ENCODE measurements around the gene OSBPL9. TPM values are rescaled to one million over a fixed set of nuclear protein-coding genes. Genes with fewer than 3 reads are reported as not detected.

Gene OSBPL9
- total and polyA plus RNA-seq, 10 of the 15 experiments (the other 5 are each of a cell fraction or from before 2014, with no cell fraction given) = 25.9 to 156 (median 108) TPM

DNA sequence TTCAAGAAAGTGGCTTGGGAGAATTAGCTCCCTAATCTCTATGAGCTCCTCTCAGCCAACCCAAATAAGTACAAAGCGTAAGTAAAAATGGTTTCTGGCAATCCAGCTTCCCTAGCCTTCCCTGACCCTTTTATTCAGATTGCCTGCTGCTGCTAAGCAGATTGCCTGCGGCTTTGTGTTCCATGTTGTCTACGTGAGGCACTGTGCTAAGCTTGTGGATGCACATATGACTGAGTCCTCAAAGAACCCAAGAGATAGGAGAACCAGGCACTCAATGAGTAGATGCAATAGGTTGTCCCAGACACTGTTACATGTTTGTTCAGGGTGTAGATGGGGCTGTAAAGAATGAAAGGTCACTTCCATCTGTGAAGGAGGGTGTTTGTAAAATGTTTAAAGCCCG is 6.3 kb upstream of the OSBPL9 start:
- RAD21 ChIA-PET (ENCODE audit: unreplicated experiment) = no interaction called here
- in situ Hi-C loops (cut with MboI) = no loop called here
- Histone ChIP-seq H3K4me2 (ENCODE audit: control insufficient read depth, insufficient read depth) (no peak overlapping the region), H3K4me1 (ENCODE audit: control insufficient read depth, insufficient read depth, low read length) (no peaks in the 10 kb centered on the region), H3K27me3 (replicated peaks in 1 of 2; ENCODE audit: control insufficient read depth in 2 of 2, insufficient read depth in 2 of 2, low read length in 1 of 2) (no peaks in the 10 kb centered on the region), H3K9me3 (replicated peaks; ENCODE audit: control insufficient read depth, insufficient read depth, low read length) (no peaks in the 10 kb centered on the region), H2AFZ (ENCODE audit: control insufficient read depth, low read depth, low read length) (no peak overlapping the region), H3K36me3 (ENCODE audit: control insufficient read depth in 2 of 2, insufficient read depth in 2 of 2, low read length in 1 of 2) (no peaks in the 10 kb centered on the region), H3K27ac (ENCODE audit: control insufficient read depth, insufficient read depth) (no peak overlapping the region), H3K79me2 (ENCODE audit: control insufficient read depth, insufficient read depth, low read length) (no peaks in the 10 kb centered on the region), H3K9ac (ENCODE audit: control insufficient read depth, insufficient read depth, low read length) (no peak overlapping the region), H4K20me1 (ENCODE audit: control insufficient read depth, insufficient read depth) (no peaks in the 10 kb centered on the region), H3K4me3 (no peak overlapping the region)
- POLR2A ChIA-PET = no interaction called here
- DNase-seq (ENCODE audit: low read depth, low spot score) (no peak), ATAC-seq (no peak), FAIRE-seq (no peak)
- intact Hi-C loops (cut with micrococcal nuclease; ENCODE audit: unreplicated experiment) = no loop called here
- WGBS (ENCODE audit: insufficient coverage, insufficient replicate concordance, low lambda C conversion rate, missing lambda C conversion rate) = 58% methylated on average over 4 of the region's 4 CpGs
- SMC1A ChIA-PET (ENCODE audit: uncharacterized antibody, unreplicated experiment) = interaction anchor here (0.7 to 2.2 kb wide), 4 partner anchors 9 to 158 kb away, joined by 3 to 6 read pairs (median 4); no protein-coding TSS in a partner anchor
- TF ChIP-seq RCOR1 (conservative IDR thresholded peaks at IDR 0.05; ENCODE audit: low read depth, low read length) = no peak
- CTCF ChIA-PET = interaction anchor here (1.2 to 2.6 kb wide), 4 partner anchors 10 to 158 kb away, joined by 3 to 6 read pairs (median 5); no protein-coding TSS in a partner anchor
- no TSS peak for BruUV-seq (replicated peaks)

DNA sequence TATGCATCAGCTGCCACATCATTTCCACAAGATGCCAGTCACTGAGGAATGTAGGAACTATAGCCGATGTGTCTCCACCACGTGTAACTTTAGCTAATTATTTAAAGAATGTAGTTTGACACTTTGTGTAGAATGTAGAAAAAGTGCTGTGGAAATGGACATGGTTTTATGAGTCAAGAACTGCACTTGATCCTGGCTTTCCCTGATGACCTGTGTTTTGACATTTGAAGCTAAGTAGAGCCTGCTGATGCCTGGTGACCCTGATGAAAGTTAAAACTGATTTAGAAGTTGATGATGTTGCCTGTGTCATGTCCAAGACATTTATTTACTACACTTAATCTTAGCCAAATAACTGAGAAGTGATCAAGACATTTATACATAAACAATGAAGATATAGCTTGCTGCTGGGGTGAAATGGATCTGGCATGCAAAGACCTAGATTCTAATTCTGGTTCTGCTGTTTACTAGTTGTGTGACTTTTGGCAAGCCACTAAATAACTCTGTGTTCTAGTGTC is 4.4 kb upstream of the OSBPL9 start:
- intact Hi-C loops (cut with micrococcal nuclease; ENCODE audit: unreplicated experiment) = no loop called here
- H3K79me2 ChIP-seq (ENCODE audit: control insufficient read depth, insufficient read depth, low read length) = peaks cover 4% of the 10 kb centered on the region; the same call in 1 of the 2 replicates
- no peaks in the 10 kb centered on the region for H3K4me1 ChIP-seq (ENCODE audit: control insufficient read depth, insufficient read depth, low read length)
- CTCF ChIA-PET = interaction anchor here (2.6 kb wide), 1 partner anchor 77 kb away, joined by 6 read pairs; no protein-coding TSS in a partner anchor
- no TSS peak for BruUV-seq (replicated peaks)
- in situ Hi-C loops (cut with MboI) = no loop called here
- FAIRE-seq (no peak), ATAC-seq (no peak), DNase-seq (ENCODE audit: low read depth, low spot score) (no peak)
- no peak overlapping the region for H3K9ac ChIP-seq (ENCODE audit: control insufficient read depth, insufficient read depth, low read length)
- WGBS (ENCODE audit: insufficient coverage, insufficient replicate concordance, low lambda C conversion rate, missing lambda C conversion rate) = 36% methylated on average over 2 of the region's 2 CpGs
- H3K27ac ChIP-seq (ENCODE audit: control insufficient read depth, insufficient read depth) = no peak overlapping the region
- POLR2A ChIA-PET = no interaction called here
- RAD21 ChIA-PET (ENCODE audit: unreplicated experiment) = interaction anchor here (0.7 kb wide), 1 partner anchor 157 kb away, joined by 3 read pairs; no protein-coding TSS in a partner anchor
- H3K9me3 ChIP-seq (replicated peaks; ENCODE audit: control insufficient read depth, insufficient read depth, low read length) = no peaks in the 10 kb centered on the region
- H3K4me3 ChIP-seq = no peak overlapping the region
- H3K27me3 ChIP-seq (replicated peaks in 1 of 2; ENCODE audit: control insufficient read depth in 2 of 2, insufficient read depth in 2 of 2, low read length in 1 of 2) = no peaks in the 10 kb centered on the region
- H4K20me1 ChIP-seq (ENCODE audit: control insufficient read depth, insufficient read depth) = no peaks in the 10 kb centered on the region
- no peak overlapping the region for H3K4me2 ChIP-seq (ENCODE audit: control insufficient read depth, insufficient read depth)
- H3K36me3 ChIP-seq (ENCODE audit: control insufficient read depth in 2 of 2, insufficient read depth in 2 of 2, low read length in 1 of 2) = no peaks in the 10 kb centered on the region
- no peak overlapping the region for H2AFZ ChIP-seq (ENCODE audit: control insufficient read depth, low read depth, low read length)
- SMC1A ChIA-PET (ENCODE audit: uncharacterized antibody, unreplicated experiment) = interaction anchor here (1.2 to 1.6 kb wide), 3 partner anchors 9 to 157 kb away, joined by 3 to 6 read pairs (median 3); no protein-coding TSS in a partner anchor
- TF ChIP-seq CBX5 (IDR thresholded peaks at IDR 0.05; ENCODE audit: low read depth) (no peak), WRNIP1 (IDR thresholded peaks at IDR 0.05; ENCODE audit: borderline replicate concordance, low read depth, low read length) (no peak), SMC3 (IDR thresholded peaks at IDR 0.05; ENCODE audit: borderline replicate concordance, low read length) (no peak), SREBF1 (IDR thresholded peaks at IDR 0.05; ENCODE audit: low read length) (no peak), SPI1 (IDR thresholded peaks at IDR 0.05; ENCODE audit: borderline replicate concordance, insufficient read depth, low read depth, low read length) (no peak), SREBF2 (IDR thresholded peaks at IDR 0.05; ENCODE audit: low read length) (no peak), POU2F2 (IDR thresholded peaks at IDR 0.05; ENCODE audit: borderline replicate concordance, low read depth, low read length) (no peak), POLR2AphosphoS5 (IDR thresholded peaks at IDR 0.05; ENCODE audit: low read length) (no peak), NR2C2 (IDR thresholded peaks at IDR 0.05; ENCODE audit: borderline replicate concordance, control insufficient read depth, insufficient read length, low read depth) (no peak), ESRRA (IDR thresholded peaks at IDR 0.05; ENCODE audit: low read length) (no peak), EED (IDR thresholded peaks at IDR 0.05; ENCODE audit: low read depth) (no peak)
- TF ChIP-seq, protein P1, sequence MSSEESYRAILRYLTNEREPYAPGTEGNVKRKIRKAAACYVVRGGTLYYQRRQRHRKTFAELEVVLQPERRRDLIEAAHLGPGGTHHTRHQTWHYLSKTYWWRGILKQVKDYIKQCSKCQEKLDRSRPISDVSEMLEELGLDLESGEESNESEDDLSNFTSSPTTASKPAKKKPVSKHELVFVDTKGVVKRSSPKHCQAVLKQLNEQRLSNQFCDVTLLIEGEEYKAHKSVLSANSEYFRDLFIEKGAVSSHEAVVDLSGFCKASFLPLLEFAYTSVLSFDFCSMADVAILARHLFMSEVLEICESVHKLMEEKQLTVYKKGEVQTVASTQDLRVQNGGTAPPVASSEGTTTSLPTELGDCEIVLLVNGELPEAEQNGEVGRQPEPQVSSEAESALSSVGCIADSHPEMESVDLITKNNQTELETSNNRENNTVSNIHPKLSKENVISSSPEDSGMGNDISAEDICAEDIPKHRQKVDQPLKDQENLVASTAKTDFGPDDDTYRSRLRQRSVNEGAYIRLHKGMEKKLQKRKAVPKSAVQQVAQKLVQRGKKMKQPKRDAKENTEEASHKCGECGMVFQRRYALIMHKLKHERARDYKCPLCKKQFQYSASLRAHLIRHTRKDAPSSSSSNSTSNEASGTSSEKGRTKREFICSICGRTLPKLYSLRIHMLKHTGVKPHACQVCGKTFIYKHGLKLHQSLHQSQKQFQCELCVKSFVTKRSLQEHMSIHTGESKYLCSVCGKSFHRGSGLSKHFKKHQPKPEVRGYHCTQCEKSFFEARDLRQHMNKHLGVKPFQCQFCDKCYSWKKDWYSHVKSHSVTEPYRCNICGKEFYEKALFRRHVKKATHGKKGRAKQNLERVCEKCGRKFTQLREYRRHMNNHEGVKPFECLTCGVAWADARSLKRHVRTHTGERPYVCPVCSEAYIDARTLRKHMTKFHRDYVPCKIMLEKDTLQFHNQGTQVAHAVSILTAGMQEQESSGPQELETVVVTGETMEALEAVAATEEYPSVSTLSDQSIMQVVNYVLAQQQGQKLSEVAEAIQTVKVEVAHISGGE (CRISPR knock-in tag; IDR thresholded peaks at IDR 0.05) = no peak
- TF ChIP-seq, protein P2, sequence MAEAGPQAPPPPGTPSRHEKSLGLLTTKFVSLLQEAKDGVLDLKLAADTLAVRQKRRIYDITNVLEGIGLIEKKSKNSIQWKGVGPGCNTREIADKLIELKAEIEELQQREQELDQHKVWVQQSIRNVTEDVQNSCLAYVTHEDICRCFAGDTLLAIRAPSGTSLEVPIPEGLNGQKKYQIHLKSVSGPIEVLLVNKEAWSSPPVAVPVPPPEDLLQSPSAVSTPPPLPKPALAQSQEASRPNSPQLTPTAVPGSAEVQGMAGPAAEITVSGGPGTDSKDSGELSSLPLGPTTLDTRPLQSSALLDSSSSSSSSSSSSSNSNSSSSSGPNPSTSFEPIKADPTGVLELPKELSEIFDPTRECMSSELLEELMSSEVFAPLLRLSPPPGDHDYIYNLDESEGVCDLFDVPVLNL (IDR thresholded peaks at IDR 0.05; ENCODE audit: low read depth, low read length) = no peak
